H54 (cell line): ENCODE measurements around the gene PBXIP1.
"Not testable (repeated sequence)": the region's sequence is repeated elsewhere in the genome, so short reads cannot be mapped to it uniquely, and the experiment has no call there.

Experiments used
- DNase-seq: peaks from one replicate; pipeline ENCODE4 v3.0.0; 2011; ENCODE audit warnings: low spot score, mixed read lengths; ENCODE audit not compliant: insufficient read length
- FAIRE-seq: peaks from 3 replicates; lab custom pipeline; 2011; peaks lifted over from hg19 to GRCh38; lab: Jason Lieb, UNC
- POLR2A ChIP-seq: IDR thresholded peaks from 2 replicates; pipeline ENCODE4 v1.6.1; 2011; ENCODE audit warnings: low read depth, mild to moderate bottlenecking, low read length

The PBXIP1 gene

GRCh38 chr1:154988058-154988954 lies 32.4 kb upstream of the PBXIP1 start:
- no peak for TF ChIP-seq POLR2A
- DNase-seq (no peak), FAIRE-seq (no peak)

DNA sequence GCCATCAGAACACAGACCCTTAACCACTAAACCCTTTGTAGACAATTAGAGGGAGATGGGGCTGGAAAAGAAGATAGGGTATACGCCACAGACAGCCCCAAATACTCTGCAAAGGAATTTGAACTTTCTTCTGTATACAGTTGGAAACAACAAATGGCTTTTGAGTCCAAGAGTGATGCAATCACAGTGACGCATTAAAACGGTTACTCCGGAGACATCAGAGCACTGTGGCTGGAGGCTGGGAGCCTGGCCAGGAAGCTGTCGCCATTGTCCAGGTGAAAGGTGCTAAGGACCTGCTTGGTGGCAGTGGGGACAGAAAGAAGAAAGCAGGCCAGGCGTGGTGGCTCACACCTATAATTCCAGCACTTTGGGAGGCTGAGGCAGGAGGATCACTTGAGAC lies 31.4 kb upstream of the PBXIP1 start:
- FAIRE-seq (no peak), DNase-seq (no peak)
- no peak for TF ChIP-seq POLR2A

DNA sequence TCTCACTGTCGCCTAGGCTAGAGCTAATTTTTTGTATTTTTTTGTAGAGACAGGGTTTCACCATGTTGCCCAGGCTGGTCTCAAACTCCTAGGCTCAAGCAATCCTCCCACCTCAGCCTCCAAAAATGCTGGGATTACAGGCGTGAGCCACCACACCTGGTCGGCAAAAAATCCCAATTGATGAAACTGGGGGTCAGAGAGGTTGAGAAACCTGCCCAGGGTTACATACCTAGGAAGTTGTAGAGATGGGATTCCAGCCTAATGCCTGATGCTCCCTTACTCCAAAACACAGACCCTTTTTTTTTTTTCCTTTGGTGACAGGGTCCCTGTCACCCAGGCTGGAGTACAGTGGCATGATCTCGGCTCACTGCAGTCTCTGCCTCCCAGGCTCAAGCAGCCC lies 30.8 kb upstream of the PBXIP1 start:
- not testable (repeated sequence) for FAIRE-seq, DNase-seq

GRCh38 chr1:154983776-154984466 lies 28.0 kb upstream of the PBXIP1 start:
- TF ChIP-seq POLR2A = no peak
- FAIRE-seq (no peak), DNase-seq (no peak)

GRCh38 chr1:154982897-154983648 lies 27.2 kb upstream of the PBXIP1 start, which contains the start of gene FLAD1:
Gene FLAD1, plus strand, starts transcription at chr1:154983344. Its CDS starts 351 bp downstream, at chr1:154983695.
- peak; percentile 17; the same call in 1 of the 2 replicates for TF ChIP-seq POLR2A
- DNase-seq (peak; percentile 92), FAIRE-seq (no peak)

DNA sequence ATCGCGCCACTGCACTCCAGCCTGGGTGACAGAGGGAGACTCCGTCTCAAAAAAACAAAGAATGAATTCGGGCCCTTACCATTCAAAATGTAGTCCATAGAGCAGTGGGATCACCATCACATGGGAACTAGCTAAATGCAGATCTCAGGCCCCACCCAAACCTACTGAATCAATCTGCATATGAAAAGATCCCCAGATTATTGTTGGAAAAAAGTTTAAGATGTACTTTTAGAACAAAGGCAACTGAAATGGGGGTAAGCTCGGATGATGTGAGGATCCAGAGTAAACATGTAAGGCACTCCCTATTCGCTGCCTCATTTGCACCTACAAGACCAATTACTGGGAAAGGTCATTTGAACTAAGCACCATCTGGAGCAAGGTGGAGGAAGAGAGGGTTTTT lies 26.4 kb upstream of the PBXIP1 start:
- DNase-seq (no peak), FAIRE-seq (no peak)
- no peak for TF ChIP-seq POLR2A

- no peak for TF ChIP-seq POLR2A
- no peak for FAIRE-seq
- DNase-seq = no peak
Observed at GRCh38 chr1:154978360-154978759, 22.5 kb upstream of the PBXIP1 start.

DNA sequence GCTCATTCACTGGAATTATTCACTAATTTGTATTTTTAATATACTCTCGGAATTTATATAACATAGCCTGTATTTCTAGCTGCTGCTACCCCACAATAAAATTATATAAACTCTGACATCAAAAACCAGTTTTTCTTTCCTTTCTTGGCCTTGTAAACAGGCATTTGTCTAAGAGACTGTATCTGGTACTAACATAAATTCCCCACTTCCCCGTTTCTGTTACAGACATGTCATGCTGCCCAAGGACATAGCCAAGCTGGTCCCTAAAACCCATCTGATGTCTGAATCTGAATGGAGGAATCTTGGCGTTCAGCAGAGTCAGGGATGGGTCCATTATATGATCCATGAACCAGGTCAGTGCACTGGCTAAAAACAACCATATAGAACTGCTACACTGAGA lies 21.9 kb upstream of the PBXIP1 start:
- DNase-seq, FAIRE-seq: not testable (repeated sequence)

DNA sequence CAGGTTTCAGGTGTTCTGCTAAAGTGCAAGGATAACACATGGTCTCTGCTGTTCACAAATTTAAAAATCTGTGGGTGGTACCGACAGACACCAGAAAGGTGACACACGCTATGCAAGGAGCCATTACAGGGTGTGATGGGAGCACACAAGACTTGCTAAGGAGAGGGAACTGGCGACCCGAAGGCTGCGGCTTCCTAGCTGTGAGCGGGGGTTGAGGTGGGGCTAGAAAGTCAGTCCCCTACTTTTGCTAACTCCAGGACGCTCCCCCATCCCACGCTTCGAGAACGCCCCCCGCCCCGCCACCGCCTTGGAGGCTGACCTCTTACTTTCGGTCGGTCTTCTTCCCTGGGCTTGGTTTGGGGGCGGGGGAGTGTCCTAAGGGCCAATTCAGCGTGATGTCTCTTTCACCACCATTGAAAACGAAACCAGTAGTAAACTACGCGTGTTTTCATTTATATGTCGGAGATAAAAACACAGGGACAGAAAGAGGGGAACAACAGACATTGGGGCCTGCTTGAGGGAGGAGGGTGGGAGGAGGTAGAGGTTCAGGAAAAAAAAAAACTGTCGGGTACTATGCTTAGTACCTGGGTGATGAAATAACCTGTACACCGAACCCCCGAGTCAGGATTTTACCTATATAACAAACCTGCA lies 19.6 kb upstream of the PBXIP1 start:
- FAIRE-seq = no peak

GRCh38 chr1:154974808-154975408 lies 19.0 kb upstream of the PBXIP1 start:
- FAIRE-seq (no peak), DNase-seq (peak; percentile 77)

More for the DNA sequence above, 19.6 kb upstream of the PBXIP1 start:
- no peak for DNase-seq
- peak; percentile 37; the same call in 1 of the 2 replicates for TF ChIP-seq POLR2A

DNA sequence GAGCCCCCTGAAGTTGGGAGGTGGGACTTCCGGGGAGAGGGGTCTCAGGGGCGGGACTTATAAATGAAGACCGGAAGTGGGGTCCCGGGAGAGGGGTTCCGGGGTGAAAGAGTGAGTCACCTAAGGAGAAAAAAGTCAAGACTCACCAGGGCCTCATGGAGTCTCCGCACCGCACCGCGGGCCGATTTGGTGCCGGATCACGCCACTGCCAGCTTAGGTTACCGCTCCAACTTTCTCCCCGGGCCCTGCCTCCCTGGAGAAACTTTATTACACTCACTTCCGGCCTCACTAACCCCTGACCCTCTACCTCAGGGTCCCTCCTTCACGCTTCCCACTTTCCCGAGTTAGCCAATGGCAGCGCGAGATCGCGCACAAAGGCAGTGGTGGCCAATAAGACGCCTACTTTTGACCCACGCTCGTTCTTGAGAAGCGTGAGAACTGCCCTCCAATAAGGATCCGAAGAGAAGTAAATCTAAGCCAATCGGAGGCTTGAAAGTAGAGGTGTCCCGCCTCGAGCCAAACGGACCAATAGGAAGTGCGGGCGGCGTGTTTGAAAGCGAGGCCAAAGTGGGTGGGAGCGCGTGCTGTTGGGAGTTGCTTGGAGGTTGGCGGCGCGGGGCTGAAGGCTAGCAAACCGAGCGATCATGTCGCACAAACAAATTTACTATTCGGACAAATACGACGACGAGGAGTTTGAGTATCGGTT lies 18.4 kb upstream of the PBXIP1 start, which contains the start of gene CKS1B:
Gene CKS1B (plus strand): TSS at position 580 of the 706 bp plus-strand sequence. CDS start 65 bp downstream, at position 645.
- FAIRE-seq = peak; percentile 52
- no peak; the same call in 1 of the 2 replicates for TF ChIP-seq POLR2A
- DNase-seq = peak; percentile 86

More at GRCh38 chr1:154974808-154975408, 19.0 kb upstream of the PBXIP1 start:
- peak; percentile 65; the same call in 1 of the 2 replicates for TF ChIP-seq POLR2A
